ENCODE data around the gene GGA1.

Gene GGA1

GRCh38 chr22:37568448-37569008, 40.1 kb upstream of the GGA1 start:
- Histone ChIP-seq H3K4me1 (ENCODE audit: insufficient read depth, low read length, severe bottlenecking) (no peaks in the 10 kb centered on the region), H3K27ac (ENCODE audit: low read depth, low read length, poor library complexity, severe bottlenecking) (no peak overlapping the region), H3K27me3 (ENCODE audit: insufficient read depth, low read length) (peaks cover 21% of the 10 kb centered on the region), H3K9me3 (ENCODE audit: low read length) (no peaks in the 10 kb centered on the region), H3K79me2 (ENCODE audit: insufficient read depth, low read length) (no peaks in the 10 kb centered on the region), H3K36me3 (ENCODE audit: insufficient read depth, low read length) (no peaks in the 10 kb centered on the region), H3K9me2 (ENCODE audit: low read depth, low read length) (no peaks in the 10 kb centered on the region), H3F3A (ENCODE audit: insufficient read depth, low read length) (no peaks in the 10 kb centered on the region), H3K4me3 (ENCODE audit: low read depth, low read length, poor library complexity, severe bottlenecking) (no peak overlapping the region), H2AFZ (ENCODE audit: low read length) (no peak overlapping the region), H3K4me2 (ENCODE audit: low read length) (no peak overlapping the region), H3K9ac (ENCODE audit: low read length) (no peak overlapping the region), H4K20me1 (ENCODE audit: insufficient read depth, low read length) (no peaks in the 10 kb centered on the region)
- TF ChIP-seq CTCF (IDR thresholded peaks at IDR 0.05; ENCODE audit: low read length), result no peak
- no peak for TF ChIP-seq EZH2 (IDR thresholded peaks at IDR 0.05; ENCODE audit: borderline replicate concordance, low read length)

GRCh38 chr22:37569009-37569920, 39.4 kb upstream of the GGA1 start:
- no peak for TF ChIP-seq CTCF (IDR thresholded peaks at IDR 0.05; ENCODE audit: low read length)
- TF ChIP-seq EZH2 (IDR thresholded peaks at IDR 0.05; ENCODE audit: borderline replicate concordance, low read length), result no peak
- Histone ChIP-seq H3K36me3 (ENCODE audit: insufficient read depth, low read length) (no peaks in the 10 kb centered on the region), H3F3A (ENCODE audit: insufficient read depth, low read length) (no peaks in the 10 kb centered on the region), H3K4me2 (ENCODE audit: low read length) (no peak overlapping the region), H3K9me3 (ENCODE audit: low read length) (no peaks in the 10 kb centered on the region), H3K27ac (ENCODE audit: low read depth, low read length, poor library complexity, severe bottlenecking) (no peak overlapping the region), H3K9me2 (ENCODE audit: low read depth, low read length) (no peaks in the 10 kb centered on the region), H3K27me3 (ENCODE audit: insufficient read depth, low read length) (peaks cover 21% of the 10 kb centered on the region), H2AFZ (ENCODE audit: low read length) (no peak overlapping the region), H3K9ac (ENCODE audit: low read length) (no peak overlapping the region), H3K79me2 (ENCODE audit: insufficient read depth, low read length) (no peaks in the 10 kb centered on the region), H3K4me3 (ENCODE audit: low read depth, low read length, poor library complexity, severe bottlenecking) (no peak overlapping the region), H3K4me1 (ENCODE audit: insufficient read depth, low read length, severe bottlenecking) (no peaks in the 10 kb centered on the region), H4K20me1 (ENCODE audit: insufficient read depth, low read length) (no peaks in the 10 kb centered on the region)

GRCh38 chr22:37569921-37570660, 38.5 kb upstream of the GGA1 start:
- no peaks in the 10 kb centered on the region for H3K9me2 ChIP-seq (ENCODE audit: low read depth, low read length)
- peaks cover 17% of the 10 kb centered on the region for H3K27me3 ChIP-seq (ENCODE audit: insufficient read depth, low read length)
- no peak overlapping the region for H3K4me3 ChIP-seq (ENCODE audit: low read depth, low read length, poor library complexity, severe bottlenecking)
- no peaks in the 10 kb centered on the region for H4K20me1 ChIP-seq (ENCODE audit: insufficient read depth, low read length)
- no peak overlapping the region for H3K4me2 ChIP-seq (ENCODE audit: low read length)
- H3K36me3 ChIP-seq (ENCODE audit: insufficient read depth, low read length), result no peaks in the 10 kb centered on the region
- H3K9me3 ChIP-seq (ENCODE audit: low read length), result no peaks in the 10 kb centered on the region
- no peaks in the 10 kb centered on the region for H3K79me2 ChIP-seq (ENCODE audit: insufficient read depth, low read length)
- no peak overlapping the region for H2AFZ ChIP-seq (ENCODE audit: low read length)
- no peaks in the 10 kb centered on the region for H3F3A ChIP-seq (ENCODE audit: insufficient read depth, low read length)
- no peak overlapping the region for H3K27ac ChIP-seq (ENCODE audit: low read depth, low read length, poor library complexity, severe bottlenecking)
- TF ChIP-seq EZH2 (IDR thresholded peaks at IDR 0.05; ENCODE audit: borderline replicate concordance, low read length) (no peak), CTCF (IDR thresholded peaks at IDR 0.05; ENCODE audit: low read length) (no peak)
- no peaks in the 10 kb centered on the region for H3K4me1 ChIP-seq (ENCODE audit: insufficient read depth, low read length, severe bottlenecking)
- H3K9ac ChIP-seq (ENCODE audit: low read length), result no peak overlapping the region

Measured in OCI-LY1 (cell line).